ENCODE results near the gene KIAA0753.

DNA sequence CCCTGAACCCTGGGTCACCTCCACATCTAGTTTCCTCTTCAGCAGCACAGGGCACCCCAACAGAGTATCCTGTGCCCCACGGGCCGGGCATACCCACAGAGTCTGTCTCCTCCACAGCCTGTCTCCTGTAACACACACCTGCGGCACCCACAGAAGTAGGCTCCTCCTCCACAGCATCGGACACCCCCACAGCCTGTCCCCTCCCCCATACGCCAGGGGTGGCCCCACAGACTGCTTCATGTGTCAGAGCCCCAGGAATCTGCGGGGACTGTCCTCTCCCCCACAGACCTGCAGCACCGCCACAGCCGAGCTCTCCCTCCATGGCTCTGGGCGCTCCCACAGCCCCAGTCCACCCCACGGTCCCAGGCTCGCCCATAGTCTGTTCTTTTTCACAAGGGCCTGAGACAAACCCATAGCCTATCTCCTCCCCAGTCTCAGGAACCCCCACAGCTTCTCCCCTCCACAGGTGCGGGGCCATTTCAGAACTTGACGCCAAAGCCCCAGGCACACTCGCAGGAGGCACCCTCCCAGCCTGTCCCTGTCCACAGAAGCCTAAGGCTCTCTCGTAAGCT is 1.4 kb downstream of the KIAA0753 start:
- TF ChIP-seq, protein P1, sequence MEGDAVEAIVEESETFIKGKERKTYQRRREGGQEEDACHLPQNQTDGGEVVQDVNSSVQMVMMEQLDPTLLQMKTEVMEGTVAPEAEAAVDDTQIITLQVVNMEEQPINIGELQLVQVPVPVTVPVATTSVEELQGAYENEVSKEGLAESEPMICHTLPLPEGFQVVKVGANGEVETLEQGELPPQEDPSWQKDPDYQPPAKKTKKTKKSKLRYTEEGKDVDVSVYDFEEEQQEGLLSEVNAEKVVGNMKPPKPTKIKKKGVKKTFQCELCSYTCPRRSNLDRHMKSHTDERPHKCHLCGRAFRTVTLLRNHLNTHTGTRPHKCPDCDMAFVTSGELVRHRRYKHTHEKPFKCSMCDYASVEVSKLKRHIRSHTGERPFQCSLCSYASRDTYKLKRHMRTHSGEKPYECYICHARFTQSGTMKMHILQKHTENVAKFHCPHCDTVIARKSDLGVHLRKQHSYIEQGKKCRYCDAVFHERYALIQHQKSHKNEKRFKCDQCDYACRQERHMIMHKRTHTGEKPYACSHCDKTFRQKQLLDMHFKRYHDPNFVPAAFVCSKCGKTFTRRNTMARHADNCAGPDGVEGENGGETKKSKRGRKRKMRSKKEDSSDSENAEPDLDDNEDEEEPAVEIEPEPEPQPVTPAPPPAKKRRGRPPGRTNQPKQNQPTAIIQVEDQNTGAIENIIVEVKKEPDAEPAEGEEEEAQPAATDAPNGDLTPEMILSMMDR (conservative IDR thresholded peaks at IDR 0.05; ENCODE audit: low read length), result no peak
- TF ChIP-seq EZH2phosphoT487 (IDR thresholded peaks at IDR 0.05; ENCODE audit: borderline replicate concordance, low read depth, low read length), result no peak

All from OCI-LY7 (cell line).